OCI-LY1 (cell line): ENCODE measurements around the gene THUMPD1.

Experiments used
- EZH2 ChIP-seq: fragments of 200-600 bp; sonication (generic), shearing (Covaris generic); IDR thresholded peaks from 2 replicates; pipeline ENCODE4 v1.8.0; 2017; ENCODE audit warnings: borderline replicate concordance, mixed run types, mild to moderate bottlenecking, antibody characterized with exemption, low read length, moderate library complexity, mixed read lengths
- TF ChIP-seq, protein P1 (sequence below): fragments of 200-600 bp; sonication (generic), shearing (Covaris generic); IDR thresholded peaks from 2 replicates; pipeline ENCODE4 v1.5.1; 2017; ENCODE audit warnings: mild to moderate bottlenecking, antibody characterized with exemption, low read length, moderate library complexity, mixed read lengths

DNA sequence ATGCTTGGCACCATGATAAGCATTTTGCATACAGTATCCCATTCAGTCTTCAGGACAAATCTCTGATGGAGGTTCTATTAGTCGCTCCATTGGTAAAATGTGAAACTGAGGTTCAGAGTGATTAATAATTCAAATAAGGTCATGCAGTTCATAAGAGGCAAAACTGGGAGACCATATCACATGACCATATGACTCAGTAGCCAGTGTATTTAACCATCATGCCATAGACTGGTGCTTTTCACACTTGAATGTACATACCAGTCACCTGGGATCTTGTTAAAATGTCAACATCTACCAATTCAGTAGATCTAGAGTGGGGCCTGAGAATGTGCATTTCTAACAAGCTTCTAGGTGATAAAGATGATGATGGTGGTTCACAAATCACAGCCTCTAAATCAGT, 26.5 kb upstream of the THUMPD1 start:
- TF ChIP-seq, protein P1, sequence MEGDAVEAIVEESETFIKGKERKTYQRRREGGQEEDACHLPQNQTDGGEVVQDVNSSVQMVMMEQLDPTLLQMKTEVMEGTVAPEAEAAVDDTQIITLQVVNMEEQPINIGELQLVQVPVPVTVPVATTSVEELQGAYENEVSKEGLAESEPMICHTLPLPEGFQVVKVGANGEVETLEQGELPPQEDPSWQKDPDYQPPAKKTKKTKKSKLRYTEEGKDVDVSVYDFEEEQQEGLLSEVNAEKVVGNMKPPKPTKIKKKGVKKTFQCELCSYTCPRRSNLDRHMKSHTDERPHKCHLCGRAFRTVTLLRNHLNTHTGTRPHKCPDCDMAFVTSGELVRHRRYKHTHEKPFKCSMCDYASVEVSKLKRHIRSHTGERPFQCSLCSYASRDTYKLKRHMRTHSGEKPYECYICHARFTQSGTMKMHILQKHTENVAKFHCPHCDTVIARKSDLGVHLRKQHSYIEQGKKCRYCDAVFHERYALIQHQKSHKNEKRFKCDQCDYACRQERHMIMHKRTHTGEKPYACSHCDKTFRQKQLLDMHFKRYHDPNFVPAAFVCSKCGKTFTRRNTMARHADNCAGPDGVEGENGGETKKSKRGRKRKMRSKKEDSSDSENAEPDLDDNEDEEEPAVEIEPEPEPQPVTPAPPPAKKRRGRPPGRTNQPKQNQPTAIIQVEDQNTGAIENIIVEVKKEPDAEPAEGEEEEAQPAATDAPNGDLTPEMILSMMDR, result no peak
- TF ChIP-seq EZH2, result no peak
